ENCODE results near the gene RFT1.

GRCh38 chr3:53178246-53178645, 48.0 kb upstream of the RFT1 start:
- TF ChIP-seq CTCF (IDR thresholded peaks at IDR 0.05; ENCODE audit: borderline replicate concordance, extremely low read depth, low read length, poor library complexity, severe bottlenecking) (no peak), EZH2 (IDR thresholded peaks at IDR 0.05; ENCODE audit: borderline replicate concordance, low read depth, low read length, severe bottlenecking) (no peak)

All from DND-41 (cell line).